ENCODE measurements around the gene LDAH.

The LDAH gene

DNA sequence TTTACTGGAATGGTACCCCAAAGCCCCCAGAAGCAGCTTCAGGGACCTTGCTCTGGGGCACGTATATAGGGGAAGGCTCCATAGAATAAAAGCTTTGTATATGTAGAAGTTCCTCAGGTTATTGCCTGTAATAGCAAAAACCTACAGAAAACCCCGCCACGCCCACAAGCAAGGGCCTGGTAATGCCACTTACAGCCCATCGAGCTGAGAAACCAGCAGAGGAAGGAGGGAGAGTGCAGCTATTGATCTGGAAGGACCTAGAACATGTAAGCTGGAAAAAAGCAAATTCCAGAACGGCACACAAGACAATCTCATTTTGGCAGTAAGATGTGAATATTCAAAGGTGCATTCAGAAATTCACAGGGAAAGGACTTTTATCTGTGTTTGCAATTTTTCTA is 187.8 kb downstream of the LDAH start:
- no peak for DNase-seq

- DNase-seq = no peak
Measured at GRCh38 chr2:20634507-20635112, 188.3 kb downstream of the LDAH start.
